SJCRH30 (cell line): Measurements from ENCODE around the gene NTM. TPM values are rescaled to one million over a fixed set of nuclear protein-coding genes. Genes with fewer than 3 reads are reported as not detected.

ENCODE experiments used
- DNase-seq, 2 experiments: peaks; one replicate each; pipeline ENCODE4 v3.0.0-alpha.2; 2015 to 2020
- H3K27ac ChIP-seq: fragments of 250-450 bp; sonication (Bioruptor Pico); 2 replicates; pipeline ENCODE4 v1.5.1; 2020; ENCODE audit warnings: mild to moderate bottlenecking, moderate library complexity
- H3K27me3 ChIP-seq: fragments of 250-450 bp; sonication (Bioruptor Pico); 2 replicates; pipeline ENCODE4 v1.5.1; 2020; ENCODE audit warnings: mild to moderate bottlenecking, moderate library complexity
- H3K36me3 ChIP-seq: fragments of 250-450 bp; sonication (Bioruptor Pico); 2 replicates; pipeline ENCODE4 v1.5.1; 2020; ENCODE audit warnings: mild to moderate bottlenecking, moderate library complexity
- H3K4me1 ChIP-seq: fragments of 250-450 bp; sonication (Bioruptor Pico); 2 replicates; pipeline ENCODE4 v1.5.1; 2020; ENCODE audit warnings: mild to moderate bottlenecking, moderate library complexity
- H3K4me3 ChIP-seq: fragments of 250-450 bp; sonication (Bioruptor Pico); 2 replicates; pipeline ENCODE4 v1.5.1; 2020; ENCODE audit warnings: mild to moderate bottlenecking, moderate library complexity
- H3K9me3 ChIP-seq: fragments of 250-450 bp; sonication (Bioruptor Pico); replicated peaks from 2 replicates; pipeline ENCODE4 v1.5.1; 2020; ENCODE audit warnings: mild to moderate bottlenecking, moderate library complexity
- total RNA-seq: library from RNA; depleted of rRNA; stranded (reverse); fragments of >200 nt; shearing (Covaris generic); gene quantifications from 2 replicates; pipeline ENCODE4 v1.2.3, GENCODE V29; 2014

The NTM gene
- total RNA-seq, 1 experiment from 2014 or later, result not detected

DNA sequence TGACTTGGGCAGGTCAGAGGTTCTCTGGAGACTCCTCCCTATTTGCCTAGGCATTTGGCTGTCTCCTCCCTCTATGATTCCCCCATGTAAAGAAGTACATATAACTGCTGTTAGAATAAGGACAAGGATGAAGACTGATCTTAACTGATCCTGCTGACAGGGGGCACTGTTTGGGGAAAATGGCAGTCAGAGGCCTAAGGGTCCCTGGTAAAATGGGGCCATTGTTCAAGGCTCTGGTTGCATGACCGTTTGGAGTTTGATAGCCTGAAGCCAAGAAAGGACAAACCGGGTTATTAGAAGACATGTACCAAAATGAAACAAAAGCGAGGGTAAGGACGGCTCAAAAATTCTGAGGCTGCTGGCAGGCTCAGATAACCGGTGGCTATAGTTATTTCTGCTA is 712.2 kb downstream of the NTM start:
- Histone ChIP-seq H3K27me3 (no peaks in the 10 kb centered on the region), H3K4me1 (no peaks in the 10 kb centered on the region), H3K36me3 (no peaks in the 10 kb centered on the region), H3K27ac (no peak overlapping the region), H3K9me3 (no peaks in the 10 kb centered on the region), H3K4me3 (no peak overlapping the region)
- no peak for DNase-seq

DNA sequence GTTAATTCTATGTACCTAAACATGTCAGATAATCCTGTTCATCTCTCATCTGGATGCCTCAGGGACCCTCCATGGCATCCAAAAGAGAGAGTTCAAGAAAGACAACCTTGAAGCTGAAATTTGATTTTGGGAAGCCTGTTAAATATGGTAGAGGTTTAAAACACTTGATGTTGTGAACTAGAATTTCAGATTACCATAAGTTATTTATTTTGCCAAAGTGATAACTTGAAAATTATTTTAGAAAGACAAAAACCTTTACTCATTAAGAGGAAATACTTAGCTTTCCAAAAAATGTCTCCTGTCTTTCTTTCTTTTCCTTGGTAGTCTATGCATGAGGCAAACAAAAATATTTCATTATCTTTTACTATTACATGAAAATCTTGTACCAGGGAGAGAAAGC is 714.0 kb downstream of the NTM start:
- DNase-seq, result no peak
- H3K27me3 ChIP-seq, result no peaks in the 10 kb centered on the region
- H3K4me1 ChIP-seq, result no peaks in the 10 kb centered on the region
- no peaks in the 10 kb centered on the region for H3K9me3 ChIP-seq
- H3K27ac ChIP-seq, result no peak overlapping the region
- no peak overlapping the region for H3K4me3 ChIP-seq
- no peaks in the 10 kb centered on the region for H3K36me3 ChIP-seq

DNA sequence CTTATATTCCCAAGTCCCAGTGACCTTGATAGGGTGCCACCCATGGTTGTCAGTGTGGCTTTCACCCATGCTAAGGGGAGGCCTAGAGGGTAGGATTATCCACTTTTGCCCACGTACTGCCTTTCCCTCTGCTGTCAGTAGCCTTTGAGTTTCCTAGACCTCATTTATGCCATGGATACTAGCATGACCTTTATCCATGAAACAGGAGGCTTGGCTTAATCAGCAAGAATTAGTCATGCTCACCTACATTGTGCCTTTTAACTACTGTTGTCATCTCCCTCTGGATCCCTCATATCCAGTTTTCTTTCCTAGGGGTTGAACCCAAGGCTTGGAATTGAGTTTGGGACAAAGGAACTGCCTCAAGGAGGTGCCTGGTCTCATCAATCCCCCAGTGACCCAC is 716.7 kb downstream of the NTM start:
- H3K9me3 ChIP-seq, result no peaks in the 10 kb centered on the region
- no peaks in the 10 kb centered on the region for H3K36me3 ChIP-seq
- H3K27me3 ChIP-seq, result no peaks in the 10 kb centered on the region
- no peak overlapping the region for H3K27ac ChIP-seq
- H3K4me3 ChIP-seq, result no peak overlapping the region
- no peak for DNase-seq
- no peaks in the 10 kb centered on the region for H3K4me1 ChIP-seq

DNA sequence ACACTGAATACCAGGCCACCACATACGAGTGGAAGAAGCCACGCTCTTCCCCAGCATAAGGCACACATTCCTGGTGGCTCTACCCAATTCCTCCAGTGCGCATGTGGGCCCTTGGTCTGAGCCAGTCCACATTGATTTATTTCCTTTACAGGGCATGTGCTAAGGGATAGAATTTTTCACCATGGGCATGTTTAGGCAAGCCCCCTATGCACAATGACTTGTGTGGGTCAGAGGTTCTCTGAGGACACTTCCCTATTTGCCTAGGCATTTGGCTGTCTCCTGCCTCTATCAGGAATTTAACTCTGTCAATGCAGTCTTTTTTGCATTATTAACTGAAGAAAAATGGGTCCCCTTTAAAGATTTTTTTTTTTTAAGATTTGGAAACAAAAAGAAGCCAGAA is 718.1 kb downstream of the NTM start:
- Histone ChIP-seq H3K9me3 (no peaks in the 10 kb centered on the region), H3K27me3 (no peaks in the 10 kb centered on the region), H3K4me1 (no peaks in the 10 kb centered on the region), H3K36me3 (no peaks in the 10 kb centered on the region), H3K27ac (no peak overlapping the region), H3K4me3 (no peak overlapping the region)
- no peak for DNase-seq

DNA sequence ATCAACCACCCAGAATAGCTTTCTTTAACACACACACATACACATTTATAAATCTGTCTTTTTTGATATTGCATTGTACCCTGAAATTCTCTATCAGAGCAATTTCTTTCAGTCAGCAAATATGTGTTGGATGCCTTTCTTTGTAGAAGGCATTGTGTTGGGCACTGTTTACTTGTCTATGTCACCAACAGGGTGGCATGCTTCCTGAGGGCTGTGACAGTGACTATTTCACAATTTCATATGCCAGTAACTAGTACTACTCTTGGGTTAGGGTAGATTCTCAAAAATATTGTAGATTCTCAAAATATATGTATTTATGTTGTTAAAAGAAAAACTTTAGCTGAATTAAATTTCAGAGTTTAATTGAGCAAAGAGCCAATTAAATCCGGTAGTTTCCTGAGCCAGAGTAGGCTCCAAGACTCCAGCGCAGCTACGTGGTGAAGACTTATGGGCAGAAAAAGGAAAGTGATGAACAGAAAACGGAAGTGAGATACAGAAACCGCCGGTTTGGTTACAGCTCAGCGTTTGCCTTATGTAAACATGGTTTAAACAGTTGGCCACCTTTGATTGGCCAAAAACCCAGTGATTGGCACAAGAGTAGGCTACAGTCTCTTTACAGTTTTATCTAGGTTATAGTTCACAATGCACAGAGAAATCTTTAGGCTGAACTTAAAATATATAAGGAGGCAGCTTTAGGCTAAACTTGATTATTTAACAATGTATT is 723.3 kb downstream of the NTM start:
- Histone ChIP-seq H3K4me1 (no peaks in the 10 kb centered on the region), H3K36me3 (no peaks in the 10 kb centered on the region), H3K9me3 (no peaks in the 10 kb centered on the region), H3K27ac (no peak overlapping the region), H3K27me3 (no peaks in the 10 kb centered on the region), H3K4me3 (no peak overlapping the region)
- no peak for DNase-seq

GRCh38 chr11:132094598-132094997 is 724.2 kb downstream of the NTM start:
- DNase-seq, result no peak
- Histone ChIP-seq H3K4me1 (no peaks in the 10 kb centered on the region), H3K36me3 (no peaks in the 10 kb centered on the region)

DNA sequence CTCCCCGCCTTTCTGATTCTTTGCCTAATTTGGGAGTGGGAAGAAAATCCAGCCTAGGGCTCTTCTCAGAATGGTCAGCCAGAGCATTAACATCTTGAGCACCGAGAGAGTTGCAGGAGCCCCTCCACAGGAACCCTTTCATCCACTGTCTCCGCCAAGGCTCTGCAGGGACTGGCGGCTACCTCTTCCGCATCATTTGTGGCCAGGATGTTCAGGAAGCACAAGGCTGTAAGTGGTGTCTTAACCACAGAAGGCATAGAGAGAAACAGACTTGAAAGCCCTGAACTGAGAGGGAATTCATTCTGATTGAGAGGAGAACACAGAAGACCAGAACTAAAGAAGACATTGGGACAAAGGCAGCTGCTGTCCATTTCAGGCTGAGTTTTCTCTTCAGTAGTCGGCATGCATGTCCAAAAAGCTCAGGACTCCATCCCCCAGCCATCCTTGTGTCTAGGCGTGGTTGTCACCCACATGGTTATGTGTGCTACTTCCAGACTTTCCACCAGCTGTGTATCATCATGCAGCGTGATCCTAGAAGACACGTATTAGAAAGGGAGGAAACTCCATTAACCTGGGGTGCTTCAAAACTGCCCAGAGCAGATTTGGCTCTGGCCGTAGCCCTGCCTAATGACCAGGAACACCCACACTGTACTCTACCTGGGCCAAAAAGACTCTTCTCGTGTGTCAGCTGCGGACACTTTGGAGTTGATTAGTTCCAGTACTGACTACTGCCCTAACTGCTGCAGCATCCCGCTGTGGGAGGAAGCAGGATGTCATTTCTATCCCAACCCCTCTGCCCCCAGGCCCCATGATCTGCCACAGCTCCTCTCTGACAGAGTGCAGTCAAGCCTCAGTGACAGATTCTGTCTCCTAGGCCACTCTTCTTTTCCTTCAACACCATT is 725.1 kb downstream of the NTM start:
- Histone ChIP-seq H3K27me3 (no peaks in the 10 kb centered on the region), H3K4me1 (no peaks in the 10 kb centered on the region), H3K4me3 (no peak overlapping the region), H3K27ac (no peak overlapping the region), H3K9me3 (no peaks in the 10 kb centered on the region), H3K36me3 (no peaks in the 10 kb centered on the region)
- DNase-seq, result no peak

More at GRCh38 chr11:132094598-132094997, 724.2 kb downstream of the NTM start:
- Histone ChIP-seq H3K4me3 (no peak overlapping the region), H3K27ac (no peak overlapping the region), H3K27me3 (no peaks in the 10 kb centered on the region), H3K9me3 (no peaks in the 10 kb centered on the region)

- Histone ChIP-seq H3K4me1 (no peaks in the 10 kb centered on the region), H3K27me3 (no peaks in the 10 kb centered on the region), H3K36me3 (no peaks in the 10 kb centered on the region), H3K9me3 (no peaks in the 10 kb centered on the region), H3K4me3 (no peak overlapping the region), H3K27ac (no peak overlapping the region)
- no peak for DNase-seq
These were observed 725.9 kb downstream of the NTM start for GRCh38 chr11:132096132-132096825.

DNA sequence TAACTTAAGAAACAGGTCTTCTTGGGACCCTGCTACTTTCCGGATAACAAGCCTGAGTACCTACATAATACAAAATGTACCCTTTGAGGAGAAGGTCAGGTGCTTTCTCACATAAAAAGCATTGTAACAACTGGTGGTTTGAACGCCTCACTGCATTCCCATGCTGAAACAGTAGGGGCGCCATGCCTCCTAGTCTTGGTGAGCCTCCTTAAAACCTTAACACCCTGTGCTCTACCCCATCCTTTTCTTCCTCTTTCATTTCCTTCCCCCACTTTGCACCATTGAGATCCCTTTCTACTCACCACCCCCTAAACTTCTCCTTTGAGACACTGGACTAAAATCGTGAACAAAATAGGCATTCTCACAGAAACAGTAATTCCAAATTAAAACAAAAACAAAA is 729.3 kb downstream of the NTM start:
- H3K4me3 ChIP-seq, result no peak overlapping the region
- DNase-seq, result peak in 1 of 2 experiments; percentile 20
- H3K27me3 ChIP-seq, result no peaks in the 10 kb centered on the region
- H3K27ac ChIP-seq, result no peak overlapping the region
- H3K4me1 ChIP-seq, result no peaks in the 10 kb centered on the region
- no peaks in the 10 kb centered on the region for H3K36me3 ChIP-seq
- H3K9me3 ChIP-seq, result no peaks in the 10 kb centered on the region

- H3K9me3 ChIP-seq, result no peaks in the 10 kb centered on the region
- H3K36me3 ChIP-seq, result no peaks in the 10 kb centered on the region
- H3K27me3 ChIP-seq, result no peaks in the 10 kb centered on the region
- no peaks in the 10 kb centered on the region for H3K4me1 ChIP-seq
- H3K27ac ChIP-seq, result no peak overlapping the region
- no peak for DNase-seq
- no peak overlapping the region for H3K4me3 ChIP-seq
These were observed 730.2 kb downstream of the NTM start for GRCh38 chr11:132100583-132100982.

DNA sequence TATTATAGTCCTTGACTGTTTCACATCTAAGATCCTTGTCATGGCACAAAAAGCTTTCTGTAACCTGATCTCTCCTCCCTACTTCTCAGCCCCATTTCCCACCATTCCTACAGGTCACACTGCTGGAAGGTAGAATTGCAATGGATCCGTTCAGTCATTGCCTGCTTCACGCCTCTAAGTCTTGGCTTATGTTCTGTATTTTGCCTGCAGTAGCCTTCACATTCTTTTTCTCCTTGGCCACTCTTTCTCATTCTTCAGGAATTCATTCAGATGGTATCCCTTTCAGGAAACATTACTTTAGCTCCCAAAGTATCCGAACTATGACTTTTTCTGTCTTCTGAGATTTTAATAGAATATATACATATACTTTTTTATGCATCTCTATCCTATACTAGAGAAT is 731.5 kb downstream of the NTM start:
- H3K27ac ChIP-seq, result no peak overlapping the region
- no peaks in the 10 kb centered on the region for H3K4me1 ChIP-seq
- no peaks in the 10 kb centered on the region for H3K9me3 ChIP-seq
- H3K27me3 ChIP-seq, result no peaks in the 10 kb centered on the region
- no peaks in the 10 kb centered on the region for H3K36me3 ChIP-seq
- H3K4me3 ChIP-seq, result no peak overlapping the region
- no peak for DNase-seq

DNA sequence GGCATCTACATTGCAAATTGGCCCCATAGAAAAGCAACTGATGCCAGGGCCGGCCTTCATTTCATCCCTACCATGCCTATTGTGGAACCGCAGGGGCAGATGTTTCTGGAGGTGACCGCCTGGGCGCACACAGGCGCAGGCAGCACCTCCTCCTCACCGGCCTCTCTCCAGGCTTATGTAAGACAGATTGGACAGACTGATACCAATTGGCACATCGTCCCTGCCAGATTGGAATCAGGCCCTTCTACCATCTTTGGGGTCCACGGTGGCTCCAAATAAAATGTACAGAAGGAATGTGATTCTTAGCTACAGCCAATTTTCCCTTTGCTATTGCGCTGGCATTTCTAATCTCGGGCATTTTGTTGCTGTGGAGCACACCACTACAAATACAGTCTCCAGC is 732.6 kb downstream of the NTM start:
- H3K36me3 ChIP-seq, result no peaks in the 10 kb centered on the region
- H3K27me3 ChIP-seq, result no peaks in the 10 kb centered on the region
- no peaks in the 10 kb centered on the region for H3K9me3 ChIP-seq
- H3K4me1 ChIP-seq, result no peaks in the 10 kb centered on the region
- DNase-seq, result no peak
- H3K27ac ChIP-seq, result no peak overlapping the region
- no peak overlapping the region for H3K4me3 ChIP-seq

DNA sequence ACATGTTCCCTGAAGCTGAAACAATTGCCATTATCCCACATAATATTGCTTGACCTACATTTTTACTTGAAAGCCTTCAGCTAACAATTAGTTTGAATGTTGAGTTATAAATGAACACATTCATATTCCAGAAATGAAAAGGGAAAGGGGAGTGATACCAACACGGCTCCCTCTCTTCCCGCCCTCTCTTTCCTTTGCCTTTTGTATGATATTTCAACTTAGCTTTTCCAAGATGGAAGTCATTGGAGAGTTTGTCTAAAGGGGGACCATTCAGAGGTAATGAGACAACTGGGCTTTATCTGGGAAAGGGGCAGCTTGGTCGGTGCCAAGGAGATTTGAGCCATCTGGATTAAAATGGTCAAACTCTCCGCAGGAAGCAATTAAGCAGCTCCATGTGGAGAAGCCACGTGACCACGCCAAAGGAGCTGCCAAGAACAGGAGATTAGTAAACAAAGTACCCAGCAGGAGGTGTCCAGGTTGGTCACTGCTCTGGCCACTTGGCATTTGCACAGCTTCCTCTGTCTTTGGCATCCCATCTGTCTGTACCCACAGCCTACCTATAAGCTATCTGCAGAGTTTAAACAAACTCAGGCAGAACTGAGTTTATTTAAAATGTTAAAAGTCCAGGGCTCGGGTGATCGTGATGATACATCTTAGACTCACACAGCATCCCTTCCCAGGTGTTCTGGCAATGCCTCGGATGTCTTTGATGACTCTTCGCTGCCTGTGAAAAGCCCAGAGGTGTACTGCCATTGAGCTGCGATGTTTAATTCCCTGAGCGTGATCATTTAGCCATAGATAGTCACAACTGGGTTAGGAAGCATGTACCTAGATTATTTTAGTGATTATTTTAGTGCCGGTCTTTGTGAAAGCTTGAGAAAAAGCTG is 735.9 kb downstream of the NTM start:
- Histone ChIP-seq H3K9me3 (no peaks in the 10 kb centered on the region), H3K27me3 (no peaks in the 10 kb centered on the region), H3K4me1 (no peaks in the 10 kb centered on the region), H3K27ac (no peak overlapping the region), H3K36me3 (no peaks in the 10 kb centered on the region), H3K4me3 (no peak overlapping the region)
- DNase-seq, result no peak

DNA sequence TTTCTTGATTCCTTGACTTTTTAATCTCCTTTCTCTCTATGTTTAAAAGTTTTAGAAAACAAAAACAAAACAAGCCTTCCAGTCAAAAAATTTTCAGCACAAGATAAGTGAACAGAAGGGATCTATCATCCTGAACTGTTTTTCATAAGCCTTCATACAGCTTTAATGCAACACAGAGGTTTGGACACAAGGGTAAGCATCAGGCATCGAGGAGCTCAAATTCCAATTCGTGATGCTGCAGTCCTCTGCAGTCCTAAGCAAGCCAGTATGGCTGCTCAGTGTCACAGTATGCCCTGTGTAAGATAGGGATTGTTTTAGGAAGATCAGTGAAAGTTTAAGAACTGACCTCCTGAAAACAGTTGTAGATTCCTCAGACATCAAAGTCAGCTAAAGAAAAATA is 740.9 kb downstream of the NTM start:
- H3K36me3 ChIP-seq, result no peaks in the 10 kb centered on the region
- no peak overlapping the region for H3K27ac ChIP-seq
- no peak overlapping the region for H3K4me3 ChIP-seq
- H3K4me1 ChIP-seq, result no peaks in the 10 kb centered on the region
- no peaks in the 10 kb centered on the region for H3K9me3 ChIP-seq
- no peak for DNase-seq
- no peaks in the 10 kb centered on the region for H3K27me3 ChIP-seq
